ENCODE results near the gene LONP1. TPM values are rescaled to one million over a fixed set of nuclear protein-coding genes. Genes with fewer than 3 reads are reported as not detected.

The LONP1 gene
- total RNA-seq, 1 donor from 2014 or later, result 98.5 TPM

GRCh38 chr19:5711713-5712161 lies 8.2 kb downstream of the LONP1 start:
- H3K36me3 Mint-ChIP-seq (ENCODE audit: unreplicated experiment), result no peaks in the 10 kb centered on the region
- peaks cover 8% of the 10 kb centered on the region for H3K4me1 Mint-ChIP-seq (ENCODE audit: low read depth, unreplicated experiment)
- no peak for TF ChIP-seq CTCF (IDR thresholded peaks at IDR 0.05; ENCODE audit: partially characterized antibody, unreplicated experiment)
- no peak for DNase-seq
- no peak overlapping the region for H3K4me3 Mint-ChIP-seq (ENCODE audit: unreplicated experiment)
- H3K9me3 Mint-ChIP-seq (ENCODE audit: unreplicated experiment), result peaks cover 8% of the 10 kb centered on the region
- no peak overlapping the region for H3K27ac Mint-ChIP-seq (ENCODE audit: unreplicated experiment)
- no peaks in the 10 kb centered on the region for H3K27me3 Mint-ChIP-seq (ENCODE audit: unreplicated experiment)

- H3K4me3 Mint-ChIP-seq (ENCODE audit: unreplicated experiment), result no peak overlapping the region
- H3K27ac Mint-ChIP-seq (ENCODE audit: unreplicated experiment), result no peak overlapping the region
- TF ChIP-seq CTCF (IDR thresholded peaks at IDR 0.05; ENCODE audit: partially characterized antibody, unreplicated experiment), result no peak
- no peak for DNase-seq
- H3K4me1 Mint-ChIP-seq (ENCODE audit: low read depth, unreplicated experiment), result peaks cover 8% of the 10 kb centered on the region
- H3K9me3 Mint-ChIP-seq (ENCODE audit: unreplicated experiment), result peaks cover 11% of the 10 kb centered on the region
- H3K27me3 Mint-ChIP-seq (ENCODE audit: unreplicated experiment), result peaks cover 2% of the 10 kb centered on the region
- H3K36me3 Mint-ChIP-seq (ENCODE audit: unreplicated experiment), result no peaks in the 10 kb centered on the region
Observed at GRCh38 chr19:5711025-5711424, 8.9 kb downstream of the LONP1 start.

GRCh38 chr19:5707576-5708575 lies 12.1 kb downstream of the LONP1 start:
- Mint-ChIP-seq H3K36me3 (ENCODE audit: unreplicated experiment) (no peaks in the 10 kb centered on the region), H3K4me1 (ENCODE audit: low read depth, unreplicated experiment) (peaks cover 4% of the 10 kb centered on the region)
- no peak for TF ChIP-seq CTCF (IDR thresholded peaks at IDR 0.05; ENCODE audit: partially characterized antibody, unreplicated experiment)

GRCh38 chr19:5706876-5707573 lies 12.9 kb downstream of the LONP1 start:
- no peak for TF ChIP-seq CTCF (IDR thresholded peaks at IDR 0.05; ENCODE audit: partially characterized antibody, unreplicated experiment)
- H3K27ac Mint-ChIP-seq (ENCODE audit: unreplicated experiment), result no peak overlapping the region
- peaks cover 9% of the 10 kb centered on the region for H3K9me3 Mint-ChIP-seq (ENCODE audit: unreplicated experiment)
- H3K36me3 Mint-ChIP-seq (ENCODE audit: unreplicated experiment), result no peaks in the 10 kb centered on the region
- DNase-seq, result no peak
- H3K27me3 Mint-ChIP-seq (ENCODE audit: unreplicated experiment), result peaks cover 4% of the 10 kb centered on the region
- peaks cover 4% of the 10 kb centered on the region for H3K4me1 Mint-ChIP-seq (ENCODE audit: low read depth, unreplicated experiment)
- no peak overlapping the region for H3K4me3 Mint-ChIP-seq (ENCODE audit: unreplicated experiment)

More at GRCh38 chr19:5707576-5708575, 12.1 kb downstream of the LONP1 start:
- no peak for DNase-seq
- Mint-ChIP-seq H3K4me3 (ENCODE audit: unreplicated experiment) (no peak overlapping the region), H3K9me3 (ENCODE audit: unreplicated experiment) (peaks cover 8% of the 10 kb centered on the region), H3K27ac (ENCODE audit: unreplicated experiment) (no peak overlapping the region), H3K27me3 (ENCODE audit: unreplicated experiment) (peaks cover 4% of the 10 kb centered on the region)
